Peyer's patch (tissue), 4 donors: ENCODE measurements around the gene IL12RB2. TPM values are rescaled to one million over a fixed set of nuclear protein-coding genes. Genes with fewer than 3 reads are reported as not detected.
A peak's percentile ranks its signal among the peaks of the same experiment; 100 is the strongest.

ENCODE experiments used
- DNase-seq, 3 donors: peaks; one replicate each; pipeline ENCODE4 v3.0.0-alpha.2; 2017 to 2019
- H3K27ac ChIP-seq, 4 donors: fragments of 200-600 bp; sonication (generic); one replicate each; pipeline ENCODE4 v1.5.1; 2016 to 2019
- H3K27me3 ChIP-seq, 2 donors: fragments of 200-600 bp; sonication (generic); one replicate each; pipeline ENCODE4 v1.5.1; 2019
- H3K36me3 ChIP-seq, 3 donors: fragments of 200-600 bp; sonication (generic); one replicate each; pipeline ENCODE4 v1.5.1; 2016 to 2019
- H3K4me1 ChIP-seq, 4 donors: fragments of 200-600 bp; sonication (generic); one replicate each; pipeline ENCODE4 v1.5.1; 2016 to 2019
- H3K4me3 ChIP-seq, 4 donors: fragments of 200-600 bp; sonication (generic); 1 replicate in 3 of 4; 2 replicates in 1 of 4; pipeline ENCODE4 v1.5.1; 2016 to 2019; ENCODE audit warnings: mild to moderate bottlenecking in 1 of 4
- H3K9me3 ChIP-seq, 4 donors: fragments of 200-600 bp; sonication (generic); one replicate each; pipeline ENCODE4 v1.5.1; 2016 to 2019; ENCODE audit warnings: mild to moderate bottlenecking in 1 of 4
- POLR2A ChIP-seq, 2 donors: fragments of 450-650 bp; IDR thresholded peaks; one replicate each; pipeline ENCODE4 v1.5.1; 2017; ENCODE audit warnings: antibody characterized with exemption in 2 of 2, mild to moderate bottlenecking in 2 of 2, moderate library complexity in 2 of 2
- total RNA-seq, 4 donors: library from RNA; depleted of rRNA; stranded (reverse); fragments of >200 nt; gene quantifications; one replicate each; pipeline ENCODE4 v1.1.0, GENCODE V29; 2016
- TF ChIP-seq, protein P1 (sequence below), 6 experiments: fragments of 450-650 bp in 4 of 6; fragments of 200-600 bp in 2 of 6; sonication (generic) in 1 of 6; IDR thresholded peaks; one replicate each; pipeline ENCODE4 v1.5.1; 2017 to 2019; ENCODE audit warnings: antibody characterized with exemption in 6 of 6, mild to moderate bottlenecking in 3 of 6, moderate library complexity in 1 of 6

The IL12RB2 gene
- total RNA-seq, 4 donors from 2014 or later, result 0.35 to 3.3 (median 1.8) TPM

GRCh38 chr1:67333603-67334002, 25.9 kb downstream of the IL12RB2 start:
- Histone ChIP-seq H3K9me3 (no peaks in the 10 kb centered on the region), H3K27ac (peak overlapping the region in 1 of 4 donors; percentile 47), H3K36me3 (no peaks in the 10 kb centered on the region), H3K4me3 (no peak overlapping the region), H3K4me1 (no peaks in the 10 kb centered on the region), H3K27me3 (no peaks in the 10 kb centered on the region)
- TF ChIP-seq POLR2A (IDR thresholded peaks at IDR 0.05), result no peak
- TF ChIP-seq, protein P1, sequence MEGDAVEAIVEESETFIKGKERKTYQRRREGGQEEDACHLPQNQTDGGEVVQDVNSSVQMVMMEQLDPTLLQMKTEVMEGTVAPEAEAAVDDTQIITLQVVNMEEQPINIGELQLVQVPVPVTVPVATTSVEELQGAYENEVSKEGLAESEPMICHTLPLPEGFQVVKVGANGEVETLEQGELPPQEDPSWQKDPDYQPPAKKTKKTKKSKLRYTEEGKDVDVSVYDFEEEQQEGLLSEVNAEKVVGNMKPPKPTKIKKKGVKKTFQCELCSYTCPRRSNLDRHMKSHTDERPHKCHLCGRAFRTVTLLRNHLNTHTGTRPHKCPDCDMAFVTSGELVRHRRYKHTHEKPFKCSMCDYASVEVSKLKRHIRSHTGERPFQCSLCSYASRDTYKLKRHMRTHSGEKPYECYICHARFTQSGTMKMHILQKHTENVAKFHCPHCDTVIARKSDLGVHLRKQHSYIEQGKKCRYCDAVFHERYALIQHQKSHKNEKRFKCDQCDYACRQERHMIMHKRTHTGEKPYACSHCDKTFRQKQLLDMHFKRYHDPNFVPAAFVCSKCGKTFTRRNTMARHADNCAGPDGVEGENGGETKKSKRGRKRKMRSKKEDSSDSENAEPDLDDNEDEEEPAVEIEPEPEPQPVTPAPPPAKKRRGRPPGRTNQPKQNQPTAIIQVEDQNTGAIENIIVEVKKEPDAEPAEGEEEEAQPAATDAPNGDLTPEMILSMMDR (IDR thresholded peaks at IDR 0.05), result no peak
- DNase-seq, result no peak

- H3K27me3 ChIP-seq, result no peaks in the 10 kb centered on the region
- H3K4me3 ChIP-seq, result no peak overlapping the region
- peaks cover 0 to 6% (median 0%) of the 10 kb centered on the region in 4 donors for H3K4me1 ChIP-seq
- H3K9me3 ChIP-seq, result no peaks in the 10 kb centered on the region
- DNase-seq, result no peak
- TF ChIP-seq, protein P1 (IDR thresholded peaks at IDR 0.05), result no peak
- TF ChIP-seq POLR2A (IDR thresholded peaks at IDR 0.05), result no peak
- no peaks in the 10 kb centered on the region for H3K36me3 ChIP-seq
- H3K27ac ChIP-seq, result no peak overlapping the region
Measured at GRCh38 chr1:67335411-67335810, 27.7 kb downstream of the IL12RB2 start.

DNA sequence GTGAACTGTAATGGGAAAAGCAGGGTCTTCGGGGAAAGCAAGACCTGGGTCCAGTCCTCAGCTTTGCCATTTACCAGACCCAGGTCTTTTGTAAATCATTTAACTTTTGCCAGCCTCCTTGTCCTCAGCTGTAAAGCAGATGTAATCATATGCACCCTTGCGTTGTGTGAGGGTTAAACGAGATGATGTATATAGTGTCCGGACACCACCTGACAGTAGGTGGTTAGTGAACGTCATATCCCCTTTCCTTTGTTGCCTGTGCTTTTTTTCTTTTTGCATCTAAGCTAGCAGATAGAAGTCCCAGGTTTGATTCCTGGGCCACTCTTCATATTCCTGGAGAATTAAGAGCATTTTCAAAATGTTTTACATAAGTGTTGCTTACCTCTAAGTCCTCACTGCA, 28.5 kb downstream of the IL12RB2 start:
- no peak overlapping the region for H3K27ac ChIP-seq
- H3K9me3 ChIP-seq, result no peaks in the 10 kb centered on the region
- H3K27me3 ChIP-seq, result no peaks in the 10 kb centered on the region
- H3K4me1 ChIP-seq, result peaks cover 0 to 6% (median 0%) of the 10 kb centered on the region in 4 donors
- no peaks in the 10 kb centered on the region for H3K36me3 ChIP-seq
- no peak for DNase-seq
- no peak for TF ChIP-seq POLR2A (IDR thresholded peaks at IDR 0.05)
- TF ChIP-seq, protein P1 (IDR thresholded peaks at IDR 0.05), result no peak
- H3K4me3 ChIP-seq, result no peak overlapping the region

GRCh38 chr1:67336783-67337182, 29.1 kb downstream of the IL12RB2 start:
- DNase-seq, result peak in 1 of 3 donors; percentile 55
- TF ChIP-seq, protein P1 (IDR thresholded peaks at IDR 0.05), result no peak
- TF ChIP-seq POLR2A (IDR thresholded peaks at IDR 0.05), result no peak
- Histone ChIP-seq H3K36me3 (no peaks in the 10 kb centered on the region), H3K27me3 (no peaks in the 10 kb centered on the region), H3K9me3 (no peaks in the 10 kb centered on the region), H3K4me1 (peaks cover 0 to 6% (median 0%) of the 10 kb centered on the region in 4 donors), H3K4me3 (no peak overlapping the region), H3K27ac (peak overlapping the region in 1 of 4 donors; percentile 52)

DNA sequence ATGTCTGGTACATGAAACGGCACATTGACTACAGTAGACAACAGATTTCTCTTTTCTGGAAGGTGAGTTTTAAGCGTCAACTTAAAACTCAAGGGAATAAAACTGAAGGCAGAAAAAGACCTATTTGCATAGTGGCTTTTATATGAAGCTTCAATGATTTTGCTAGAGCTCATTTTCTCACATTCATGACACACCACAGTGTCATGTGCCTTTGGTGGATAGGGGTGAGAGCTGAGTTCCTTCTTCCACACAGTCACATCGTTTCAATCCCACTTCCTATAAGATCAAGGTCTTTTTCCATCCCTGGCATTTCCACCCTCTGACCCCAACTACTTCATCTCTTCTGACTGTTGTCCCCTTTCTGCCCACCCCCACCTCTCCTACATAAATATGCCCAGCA, 31.0 kb downstream of the IL12RB2 start:
- H3K27ac ChIP-seq, result no peak overlapping the region
- DNase-seq, result peak in 1 of 3 donors; percentile 29
- H3K4me1 ChIP-seq, result peaks cover 0 to 6% (median 0%) of the 10 kb centered on the region in 4 donors
- no peak overlapping the region for H3K4me3 ChIP-seq
- no peaks in the 10 kb centered on the region for H3K36me3 ChIP-seq
- no peak for TF ChIP-seq POLR2A (IDR thresholded peaks at IDR 0.05)
- TF ChIP-seq, protein P1 (IDR thresholded peaks at IDR 0.05), result no peak
- no peaks in the 10 kb centered on the region for H3K9me3 ChIP-seq
- H3K27me3 ChIP-seq, result no peaks in the 10 kb centered on the region
